NCI-H2029 (cell line): Measurements from ENCODE around the gene TMEM263.
"Not testable (repeated sequence)": the region's sequence is repeated elsewhere in the genome, so short reads cannot be mapped to it uniquely, and the experiment has no call there.

Source experiments
- DNase-seq: peaks from one replicate; lab custom pipeline; 2025; lab: John Stamatoyannopoulos, UW

Gene TMEM263

DNA sequence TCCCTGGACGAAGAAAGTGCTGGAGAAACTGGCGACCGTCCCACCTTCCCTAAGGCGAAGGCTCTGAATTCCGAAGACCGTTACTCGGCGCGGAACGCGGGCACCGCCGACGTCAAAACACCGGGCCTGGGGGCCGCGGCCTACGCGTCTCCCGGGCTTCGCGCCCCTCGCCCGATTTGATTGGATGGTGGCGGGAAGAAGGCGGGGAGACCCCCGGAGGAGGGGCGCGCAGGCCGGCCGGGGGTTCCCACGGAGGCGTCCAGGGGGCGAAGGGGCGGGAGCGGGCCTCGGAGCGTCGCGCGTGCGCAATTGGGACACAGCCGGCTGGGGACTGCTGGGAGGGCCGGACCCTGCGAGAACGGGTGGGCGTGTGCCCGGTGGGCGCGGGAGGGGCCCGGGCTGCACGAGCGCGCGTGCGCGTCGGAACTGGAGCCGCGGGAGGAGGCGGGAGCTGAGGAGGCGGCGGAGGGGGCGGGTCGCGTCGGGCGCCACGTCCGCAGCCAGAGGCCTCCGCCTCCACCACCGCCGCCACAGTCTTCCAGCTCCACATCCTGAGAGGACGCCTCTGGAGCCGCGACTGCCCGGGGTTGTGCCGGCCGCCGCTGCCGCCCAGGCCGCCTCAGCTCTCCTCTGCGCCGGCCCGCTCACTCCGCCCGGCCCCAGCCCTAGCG lies at the start of gene TMEM263:
Gene TMEM263, plus strand, starts transcription at position 531 of the 671 bp plus-strand sequence. CDS start 11,210 bp downstream, outside the sequence.
- peak; percentile 85 for DNase-seq

DNA sequence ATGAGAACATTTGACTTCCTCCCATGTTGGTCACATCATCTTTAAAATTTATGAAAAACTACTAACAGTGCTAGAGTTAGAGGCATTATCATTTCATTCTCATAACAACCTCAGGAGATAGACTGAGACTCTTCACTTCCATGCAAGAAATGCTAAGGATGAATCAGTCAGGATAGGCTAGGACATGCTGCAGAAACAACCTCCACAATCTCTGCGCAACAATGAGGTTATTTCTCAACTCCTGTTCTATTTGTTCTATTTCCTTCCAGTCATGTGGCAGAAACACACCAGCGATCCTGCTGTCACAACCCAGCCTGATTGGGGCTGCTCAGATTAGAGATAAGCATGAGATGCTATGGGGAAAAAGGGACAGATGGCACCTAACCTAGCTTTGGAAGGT lies 49.0 kb upstream of the TMEM263 start:
- DNase-seq: no peak

DNA sequence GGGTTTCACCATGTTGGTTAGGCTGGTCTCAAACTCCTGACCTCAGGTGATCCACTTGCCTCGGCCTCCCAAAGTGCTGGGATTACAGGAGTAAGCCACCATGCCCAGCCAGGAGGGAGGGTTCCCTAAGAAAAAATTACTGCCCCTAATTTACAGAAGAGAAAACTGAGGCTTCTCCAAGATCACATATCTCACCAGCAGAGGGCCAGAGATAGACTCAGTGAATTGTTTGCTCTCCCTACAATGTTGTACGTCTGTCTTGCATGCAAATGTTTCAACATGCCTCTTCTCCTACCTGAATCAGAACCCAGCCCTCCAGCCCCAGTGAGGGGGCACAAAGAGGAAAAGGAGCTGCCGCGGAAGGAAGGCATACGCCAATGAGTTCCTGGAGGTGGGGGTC lies 48.3 kb upstream of the TMEM263 start:
- no peak for DNase-seq

DNA sequence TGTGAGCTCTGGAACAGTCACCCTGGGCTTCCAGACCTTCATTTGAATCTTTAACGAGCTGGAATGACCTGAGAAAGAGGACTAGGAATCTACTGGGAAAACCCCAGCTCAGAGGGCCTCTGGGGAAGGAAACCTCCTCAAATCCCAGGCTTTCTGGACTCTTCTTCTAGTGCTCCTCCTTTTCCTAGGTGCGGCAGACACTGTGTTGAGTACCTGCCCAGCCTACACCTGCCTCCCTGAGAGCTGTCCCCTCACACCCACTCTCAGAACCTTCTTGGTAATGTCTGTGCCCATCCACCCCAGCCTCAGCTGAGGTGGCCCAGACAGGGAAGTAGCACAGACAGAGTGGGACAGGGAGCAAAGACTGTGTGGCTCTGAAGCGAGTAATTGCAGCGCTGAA lies 47.9 kb upstream of the TMEM263 start:
- no peak for DNase-seq

DNA sequence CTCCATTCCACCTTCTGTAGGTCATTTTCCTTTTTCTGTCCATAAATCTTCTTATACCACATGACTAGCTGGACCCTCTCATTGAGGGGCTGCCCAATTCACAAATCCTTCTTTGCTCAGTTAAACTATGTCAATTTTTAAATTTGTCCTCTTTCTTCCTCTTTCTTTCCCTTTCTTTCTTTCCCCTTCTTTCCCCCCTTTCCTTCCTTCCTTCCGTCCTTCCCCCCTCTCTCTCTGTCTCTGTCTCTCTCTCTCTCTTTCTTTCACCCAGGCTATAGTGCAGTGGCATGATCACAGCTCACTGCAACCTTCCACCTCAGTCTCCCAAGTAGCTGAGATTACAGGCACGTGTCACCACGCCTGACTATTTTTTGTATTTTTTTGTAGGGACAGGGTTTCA lies 47.1 kb upstream of the TMEM263 start:
- no peak for DNase-seq

DNA sequence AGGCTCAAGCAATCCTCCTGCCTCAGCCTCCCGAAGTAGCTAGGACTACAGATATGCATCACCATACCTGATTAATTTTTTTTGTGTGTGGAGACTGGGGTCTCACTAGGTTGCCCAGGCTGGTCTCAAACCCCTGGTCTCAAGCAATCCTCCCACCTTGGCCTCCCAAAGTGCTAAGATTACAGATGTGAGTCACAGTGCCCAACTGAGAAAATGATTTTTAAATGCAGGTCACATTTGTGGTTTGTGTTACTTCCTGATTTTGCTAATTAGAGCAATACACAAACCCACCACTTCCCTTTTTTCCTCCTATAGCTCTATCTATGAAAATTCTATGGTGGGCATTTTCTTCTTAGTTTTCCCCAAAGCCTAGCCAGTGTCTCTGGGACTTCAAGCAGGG lies 45.5 kb upstream of the TMEM263 start:
- DNase-seq: no peak

DNA sequence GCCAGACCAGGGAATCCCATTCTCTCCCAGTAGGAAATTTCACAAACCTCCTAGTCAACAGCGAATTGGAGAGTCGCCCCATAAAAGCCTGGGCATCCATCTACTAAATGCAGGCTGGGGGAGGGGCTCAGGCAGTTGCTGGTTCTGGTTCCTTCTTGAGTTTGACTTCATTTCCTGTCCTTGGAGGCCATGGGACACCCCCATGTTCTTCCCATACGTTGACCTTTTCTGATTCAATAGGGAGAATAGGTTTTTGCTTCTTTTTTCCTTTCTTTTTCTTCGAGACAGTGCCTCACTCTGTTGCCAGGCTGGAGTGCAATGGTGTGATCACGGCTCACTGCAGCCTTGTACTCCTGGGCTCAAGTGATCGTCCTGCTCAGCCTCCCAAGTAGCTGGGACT lies 44.1 kb upstream of the TMEM263 start:
- no peak for DNase-seq

DNA sequence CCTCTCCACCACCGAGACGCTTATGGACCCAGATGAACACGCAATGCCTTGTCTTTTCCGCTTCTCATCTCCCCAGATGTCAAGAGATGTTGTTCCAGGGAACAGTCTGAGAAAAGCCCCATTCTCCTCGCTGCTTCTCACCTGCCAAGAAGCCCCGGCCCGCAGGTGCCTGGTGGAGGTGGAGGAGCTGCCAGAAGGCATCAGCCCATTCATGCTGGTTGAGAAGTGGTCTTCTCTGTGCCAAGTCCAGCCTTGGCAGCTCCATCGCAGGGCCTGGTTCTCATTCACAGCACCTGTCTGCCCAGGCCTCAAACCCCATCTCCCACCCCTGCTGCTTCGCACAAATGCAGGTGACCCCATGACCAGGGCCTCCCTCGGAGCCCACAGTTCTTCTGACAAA lies 42.3 kb upstream of the TMEM263 start:
- no peak for DNase-seq

DNA sequence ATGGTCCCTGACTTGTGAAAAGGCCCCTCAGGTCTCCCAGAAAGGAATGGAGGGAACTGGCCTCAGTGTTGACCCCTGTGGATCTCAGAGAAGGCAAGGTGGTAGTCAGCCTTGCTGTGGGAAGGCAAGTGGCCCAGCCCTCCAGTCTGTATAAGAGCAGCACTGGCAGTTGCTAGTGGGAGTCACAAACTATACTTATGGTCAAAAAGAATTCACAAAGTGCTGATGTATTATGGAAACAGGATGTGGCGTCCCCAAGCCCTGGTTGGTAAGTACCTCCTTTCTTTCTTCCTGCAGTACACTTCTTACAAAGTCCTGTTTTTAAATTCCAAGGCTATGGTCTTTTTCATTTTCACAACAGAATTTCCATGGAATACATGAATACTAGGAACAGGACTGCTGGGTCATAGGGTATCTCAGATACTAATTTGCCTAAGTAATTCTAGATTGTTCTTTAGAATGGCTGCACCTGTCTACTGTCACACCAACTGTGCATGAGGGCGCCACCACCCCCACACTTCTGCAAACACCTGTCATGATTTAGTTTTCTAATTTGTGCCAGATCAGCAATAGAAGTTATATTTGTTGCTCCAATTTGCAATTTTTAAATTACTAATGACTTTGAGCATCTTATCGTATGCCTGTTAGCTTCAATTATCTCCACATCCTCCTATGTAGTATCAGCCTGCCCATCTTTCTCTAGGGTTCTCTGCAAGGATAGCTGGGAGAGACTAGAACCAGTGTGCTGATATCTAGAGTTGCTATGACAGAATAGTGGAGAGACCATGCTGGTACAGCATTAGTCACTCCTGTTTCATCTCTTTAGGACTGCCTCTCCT lies 40.7 kb upstream of the TMEM263 start:
- DNase-seq: no peak

DNA sequence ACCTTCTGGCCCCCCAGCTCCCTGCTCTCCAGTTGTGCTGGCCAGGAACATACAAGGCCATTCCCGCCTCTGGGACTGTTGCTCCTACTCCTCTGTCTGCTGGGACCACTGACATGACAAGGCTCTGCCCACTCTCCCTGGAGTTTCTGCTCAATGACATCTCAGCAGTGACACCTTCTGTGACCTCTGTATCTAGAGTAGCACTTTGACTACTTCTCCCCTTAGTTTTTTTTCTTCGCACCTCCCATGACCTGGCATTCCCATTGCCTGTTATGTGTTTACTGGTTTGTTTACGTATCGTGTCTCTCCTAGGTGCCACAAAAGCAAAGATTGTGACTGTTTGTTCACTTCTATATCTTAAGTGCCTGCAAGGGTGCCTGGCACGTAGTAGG lies 40.1 kb upstream of the TMEM263 start:
- no peak for DNase-seq

DNA sequence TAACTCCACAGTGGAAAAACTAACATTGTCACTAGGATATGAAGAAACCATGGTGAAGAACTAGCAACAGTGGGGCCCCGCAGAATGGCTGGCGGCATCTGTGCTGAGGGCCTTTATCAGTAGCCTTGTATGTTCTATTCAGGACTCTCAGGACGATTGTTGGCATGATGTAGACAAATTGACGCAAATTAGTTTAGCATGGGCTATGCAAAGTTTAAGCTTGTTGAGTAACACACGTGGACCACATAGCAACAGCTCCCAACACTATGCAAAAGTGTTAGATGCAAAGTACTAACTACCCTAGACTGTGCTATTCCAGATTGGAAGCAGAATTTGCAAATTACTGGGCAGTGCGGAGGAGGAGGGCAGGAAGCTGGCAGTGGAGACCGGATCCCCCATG lies 38.2 kb upstream of the TMEM263 start:
- DNase-seq: no peak

DNA sequence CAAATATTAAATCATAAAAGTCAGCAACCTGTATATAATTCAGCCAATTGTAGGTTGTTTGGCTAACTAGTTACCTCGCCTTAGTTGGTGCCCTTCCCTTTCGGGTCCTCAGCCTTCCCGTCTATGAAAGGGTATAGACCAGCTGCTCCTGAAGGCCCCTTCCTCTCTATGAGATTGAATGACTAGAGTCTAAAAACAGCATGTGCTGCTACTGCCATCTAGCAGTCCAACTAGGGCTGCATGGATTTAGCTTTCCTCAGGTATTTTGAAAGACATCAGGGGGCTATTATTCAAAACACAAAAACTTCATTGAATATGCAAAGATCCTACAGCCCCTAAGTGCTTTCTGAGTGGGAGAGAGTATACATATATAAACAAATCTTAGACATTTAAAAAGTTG lies 37.0 kb upstream of the TMEM263 start:
- peak; percentile 29 for DNase-seq

DNA sequence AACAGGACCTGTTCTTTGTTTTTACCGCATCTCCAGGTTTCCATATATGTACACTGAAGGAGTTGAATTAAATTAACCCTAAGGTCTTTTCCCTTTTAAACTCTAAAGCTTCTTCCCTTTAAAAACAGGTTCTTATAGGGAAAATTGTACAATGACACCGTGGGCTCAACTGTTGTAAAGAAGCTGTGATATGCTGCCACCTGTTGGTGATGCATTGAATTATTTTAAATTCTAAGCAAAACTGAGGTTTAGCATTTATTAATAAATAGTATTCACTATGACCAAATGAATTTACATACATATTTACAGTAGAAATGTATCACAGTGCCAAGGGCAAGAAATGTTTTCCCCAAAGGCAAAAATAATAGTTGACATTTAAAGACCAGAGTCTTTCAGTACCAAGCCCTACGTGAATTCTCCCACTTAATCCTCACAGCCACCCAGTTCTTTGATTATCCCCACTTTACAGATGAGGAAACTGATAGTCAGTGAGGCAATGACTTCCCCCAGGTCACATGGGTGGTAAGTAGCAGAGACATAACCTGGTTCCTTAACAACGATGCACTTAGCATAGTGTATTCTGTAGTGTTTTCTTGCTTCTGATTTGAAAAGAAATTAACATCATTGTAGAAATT lies 35.7 kb upstream of the TMEM263 start:
- DNase-seq: peak; percentile 52

DNA sequence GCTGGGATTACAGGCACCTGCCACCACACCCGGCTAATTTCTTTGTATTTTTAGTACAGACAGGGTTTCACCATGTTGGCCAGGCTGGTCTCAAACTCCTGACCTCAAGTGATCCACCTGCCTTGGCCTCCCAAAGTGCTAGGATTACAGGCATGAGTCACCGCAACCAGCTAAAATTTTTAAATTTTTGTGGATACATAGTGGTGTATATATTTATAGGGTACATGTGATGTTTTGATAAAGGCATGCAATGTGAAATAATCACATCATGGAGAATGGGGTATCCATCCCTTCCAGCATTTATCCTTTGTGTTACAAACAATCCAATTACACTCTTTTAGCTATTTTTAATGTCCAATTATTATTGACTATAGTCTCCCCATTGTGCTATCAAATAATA lies 33.7 kb upstream of the TMEM263 start:
- DNase-seq: not testable (repeated sequence)

DNA sequence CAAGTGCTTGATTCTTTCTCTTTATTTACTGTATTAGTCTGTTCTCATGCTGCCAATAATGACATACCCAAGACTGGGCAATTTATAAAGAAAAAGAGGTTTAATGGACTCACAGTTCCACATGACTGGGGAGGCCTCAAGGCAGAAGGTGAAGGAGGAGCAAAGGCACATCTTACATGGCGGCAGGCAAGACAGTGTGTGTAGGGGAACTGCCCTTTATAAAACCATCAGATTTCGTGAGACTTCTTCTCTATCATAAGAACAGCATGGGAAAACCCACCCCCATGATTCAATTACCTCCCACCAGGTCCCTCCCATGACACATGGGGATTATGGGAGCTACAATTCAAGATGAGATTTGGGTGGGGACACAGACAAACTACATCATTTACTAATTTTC lies 32.1 kb upstream of the TMEM263 start:
- not testable (repeated sequence) for DNase-seq

DNA sequence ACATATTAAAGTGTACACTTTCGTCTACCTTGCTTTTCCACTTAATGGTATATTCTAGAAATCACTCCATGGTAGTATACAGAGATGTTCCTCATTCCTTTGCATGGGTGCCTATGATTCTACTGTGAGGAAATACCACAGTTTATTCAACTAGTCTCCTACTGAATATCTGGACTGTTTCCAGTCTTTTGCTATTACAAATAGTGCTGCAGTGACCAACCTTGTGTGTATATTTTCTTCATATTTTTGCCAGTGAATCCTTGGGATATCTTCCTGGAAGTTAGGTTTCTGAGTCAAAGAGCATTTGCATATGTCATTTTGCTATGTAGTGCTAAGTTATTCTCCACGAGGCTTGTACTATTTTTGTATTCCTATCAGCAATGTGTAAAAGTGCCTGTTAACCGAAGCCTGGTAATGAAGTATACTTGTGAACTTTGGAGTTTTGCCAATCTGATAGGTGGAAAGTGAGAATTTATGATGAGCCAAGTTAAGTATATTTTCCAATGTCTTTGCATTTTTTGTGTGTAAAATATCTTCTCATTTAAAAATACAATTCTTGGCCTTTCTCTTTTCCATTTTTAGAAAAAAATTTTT lies 31.3 kb upstream of the TMEM263 start:
- peak; percentile 3 for DNase-seq

DNA sequence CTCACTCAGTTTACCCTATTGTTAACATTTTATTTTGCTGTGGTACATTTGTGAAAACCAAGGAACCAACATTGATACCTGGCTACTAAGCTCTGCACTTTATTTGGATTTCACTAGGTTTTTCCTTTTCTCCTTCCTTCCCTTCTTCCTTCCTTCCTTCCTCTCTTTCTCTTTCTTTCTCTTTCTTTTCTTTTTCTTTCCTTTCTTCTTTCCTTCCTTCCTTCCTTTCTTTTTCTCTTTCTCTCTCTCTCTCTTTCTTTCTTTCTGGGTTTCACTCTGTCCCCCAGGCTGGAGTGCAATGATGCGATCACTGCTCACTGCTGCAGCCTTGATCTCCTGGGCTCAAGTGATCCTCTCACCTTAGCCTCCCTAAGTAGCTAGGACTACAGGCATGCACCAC lies 29.1 kb upstream of the TMEM263 start:
- DNase-seq: no peak

DNA sequence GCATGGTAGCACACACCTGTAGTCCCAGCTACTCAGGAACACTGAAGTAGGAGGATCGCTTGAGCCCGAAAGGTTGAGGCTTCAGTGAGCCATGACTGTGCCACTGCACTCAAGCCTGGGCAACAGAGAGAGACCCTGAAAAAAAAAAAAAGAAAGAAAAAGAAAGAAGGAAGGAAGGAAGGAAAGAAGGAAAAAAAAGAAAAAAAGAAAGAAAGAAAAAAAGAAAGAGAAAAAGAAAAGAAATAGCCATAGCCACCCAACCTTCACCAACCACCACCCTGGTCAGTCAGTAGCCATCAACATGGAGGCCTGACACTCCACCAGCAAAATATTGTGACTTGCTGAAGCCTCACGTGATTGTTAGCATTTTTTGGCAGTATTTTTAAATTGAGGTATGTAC lies 21.4 kb upstream of the TMEM263 start:
- DNase-seq: no peak

DNA sequence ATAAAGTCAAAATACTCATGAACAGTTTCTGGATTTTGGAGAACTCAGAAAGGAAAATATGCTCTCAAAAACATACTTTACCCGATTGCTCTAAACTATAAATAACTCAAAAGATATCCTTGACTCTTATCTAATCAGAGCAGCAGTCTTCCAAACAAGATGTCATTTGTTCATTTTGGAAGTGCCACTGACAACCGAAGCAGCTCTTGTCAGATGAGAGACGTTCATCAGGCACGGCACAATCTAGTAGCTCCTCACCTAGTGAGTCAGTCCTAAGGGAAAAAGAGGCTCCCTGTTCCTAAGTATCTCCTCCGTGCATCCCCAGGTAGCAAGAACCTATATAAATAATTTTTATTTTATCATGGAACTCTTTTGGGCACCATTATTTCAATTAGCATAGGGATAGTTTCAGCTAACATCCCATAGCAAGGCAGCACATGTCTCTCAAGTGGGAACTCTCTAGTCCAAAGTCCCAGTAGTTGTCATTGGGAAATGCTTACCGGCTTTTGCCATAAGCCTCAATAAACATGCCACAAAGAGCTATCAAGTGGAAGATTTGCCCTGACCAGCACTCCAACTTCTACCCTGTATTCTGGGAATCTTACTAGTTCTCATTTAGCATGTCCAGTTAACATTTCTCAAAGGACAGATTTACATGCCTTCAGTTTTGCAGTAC lies 14.1 kb upstream of the TMEM263 start:
- no peak for DNase-seq

DNA sequence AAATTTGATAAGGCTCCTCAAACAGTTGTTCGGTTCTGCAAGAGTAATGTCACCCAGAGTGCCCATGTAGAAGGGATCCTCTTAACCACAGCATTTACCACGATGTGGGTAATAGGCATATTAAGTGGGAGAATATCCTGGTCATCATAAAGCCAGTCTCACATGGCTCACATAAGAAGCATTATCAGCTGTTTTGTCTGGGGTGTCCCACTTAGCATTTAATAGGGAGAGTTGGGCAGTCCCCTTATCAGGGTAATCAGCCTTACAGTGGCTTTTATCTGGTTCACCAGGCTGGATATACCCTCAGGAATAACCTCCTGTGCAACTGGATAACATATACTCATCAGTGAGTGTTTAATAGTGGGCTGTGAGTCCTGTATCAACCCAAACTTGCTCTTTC lies 12.9 kb upstream of the TMEM263 start:
- DNase-seq: no peak

DNA sequence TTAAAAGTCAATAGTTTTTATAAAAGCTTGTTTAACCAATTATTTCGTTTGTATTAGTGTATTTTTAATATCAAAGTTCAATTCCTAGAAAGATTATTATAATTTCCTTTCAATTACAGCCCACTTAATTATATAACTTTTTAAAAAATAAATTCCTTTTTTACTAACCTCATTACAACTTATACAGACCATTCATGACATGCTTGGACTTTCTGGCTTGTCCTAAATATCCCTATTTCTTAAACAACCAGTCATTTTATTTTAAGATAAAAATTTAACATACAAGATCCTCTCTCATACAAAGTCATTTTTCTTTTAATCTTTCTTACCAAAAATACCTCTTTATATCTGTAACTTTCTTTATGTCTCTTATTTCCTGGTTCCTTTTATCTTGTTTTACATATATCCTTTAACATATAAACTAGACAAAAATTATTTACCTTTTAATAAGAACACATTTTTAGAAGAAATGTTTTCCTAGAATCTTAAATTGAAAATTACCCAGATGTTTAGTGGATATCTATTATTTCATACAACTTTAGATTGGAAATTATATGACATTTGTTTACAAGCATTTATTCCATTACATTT lies 10.4 kb upstream of the TMEM263 start:
- no peak for DNase-seq

DNA sequence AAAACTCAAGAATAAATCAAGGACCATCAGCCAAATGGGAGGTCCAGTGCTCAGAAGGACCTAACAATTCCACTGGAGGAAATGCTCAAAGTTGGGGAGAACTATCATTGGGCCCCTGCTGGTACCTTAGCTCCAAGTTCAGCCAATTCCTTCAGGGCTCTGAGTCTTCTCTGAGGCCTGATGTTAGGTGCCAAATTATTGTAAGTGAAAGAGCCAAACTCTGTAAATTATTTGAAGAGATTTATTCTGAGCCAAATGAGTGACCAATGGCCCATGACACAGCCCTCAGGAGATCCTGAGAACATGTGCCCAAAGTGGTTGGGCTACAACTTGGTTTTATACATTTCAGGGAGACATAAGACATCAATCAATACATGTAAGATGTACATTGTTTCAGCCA lies 8.2 kb upstream of the TMEM263 start:
- DNase-seq: no peak
